Liver (tissue), 9 donors: ENCODE results near the gene SVEP1. TPM values are rescaled to one million over a fixed set of nuclear protein-coding genes. Genes with fewer than 3 reads are reported as not detected.

ENCODE experiments used
- DNase-seq: peaks from one replicate; pipeline ENCODE4 v3.0.0-alpha.2; 2017; ENCODE audit warnings: low spot score
- H3K27ac ChIP-seq, 2 donors: one replicate each; pipeline ENCODE4 v1.7.0; 2013; ENCODE audit warnings: inconsistent platforms in 2 of 2, low read length in 2 of 2, control low read depth in 1 of 2, low read depth in 1 of 2, mild to moderate bottlenecking in 1 of 2
- H3K27me3 ChIP-seq, 4 donors: one replicate each; pipeline versions ENCODE4 v1.6.1 to v1.7.0; 2013; ENCODE audit warnings: low read length in 3 of 4, inconsistent platforms in 1 of 4, mild to moderate bottlenecking in 1 of 4, moderate library complexity in 1 of 4; ENCODE audit not compliant: control insufficient read depth in 4 of 4, insufficient read depth in 4 of 4
- H3K36me3 ChIP-seq, 4 donors: one replicate each; pipeline versions ENCODE4 v1.6.1 to v1.7.0; 2013; ENCODE audit warnings: low read length in 3 of 4, mild to moderate bottlenecking in 3 of 4, low read depth in 1 of 4, moderate library complexity in 1 of 4; ENCODE audit not compliant: control insufficient read depth in 4 of 4, insufficient read depth in 3 of 4
- H3K4me1 ChIP-seq, 4 donors: one replicate each; pipeline versions ENCODE4 v1.6.1 to v1.7.0; 2013; ENCODE audit warnings: low read length in 3 of 4, mild to moderate bottlenecking in 3 of 4, moderate library complexity in 1 of 4; ENCODE audit not compliant: control insufficient read depth in 4 of 4, insufficient read depth in 4 of 4
- H3K4me3 ChIP-seq, 3 donors: one replicate each; pipeline versions ENCODE4 v1.6.1 to v1.7.0; 2013; ENCODE audit warnings: low read length in 3 of 3, control low read depth in 1 of 3, low read depth in 1 of 3, mild to moderate bottlenecking in 1 of 3
- H3K9ac ChIP-seq, 2 donors: one replicate each; pipeline ENCODE4 v1.7.0; 2013; ENCODE audit warnings: low read length in 2 of 2, mild to moderate bottlenecking in 2 of 2, moderate library complexity in 2 of 2, control low read depth in 1 of 2, low read depth in 1 of 2
- H3K9me3 ChIP-seq, 4 donors: one replicate each; pipeline versions ENCODE4 v1.6.1 to v1.7.0; 2013; ENCODE audit warnings: low read length in 3 of 4; ENCODE audit not compliant: control insufficient read depth in 4 of 4
- ATF3 ChIP-seq: IDR thresholded peaks from 2 replicates; pipeline ENCODE4 v1.6.1; 2016; ENCODE audit warnings: antibody characterized with exemption
- EGR1 ChIP-seq, 2 donors: IDR thresholded peaks; 2 replicates each; pipeline ENCODE4 v1.6.1; 2016 to 2018; ENCODE audit warnings: antibody characterized with exemption in 2 of 2, low read depth in 2 of 2
- FOXA1 ChIP-seq: IDR thresholded peaks from 2 replicates; pipeline ENCODE4 v1.6.1; 2016; ENCODE audit warnings: antibody characterized with exemption
- FOXA2 ChIP-seq: IDR thresholded peaks from 2 replicates; pipeline ENCODE4 v1.6.1; 2016; ENCODE audit warnings: antibody characterized with exemption
- GABPA ChIP-seq, 2 donors: IDR thresholded peaks in 1 of 2; conservative IDR thresholded peaks in 1 of 2; 2 replicates each; pipeline ENCODE4 v1.6.1; 2016; ENCODE audit warnings: antibody characterized with exemption in 2 of 2, mild to moderate bottlenecking in 1 of 2, moderate library complexity in 1 of 2
- HNF4A ChIP-seq, 2 donors: conservative IDR thresholded peaks; 2 replicates each; pipeline ENCODE4 v1.6.1; 2016; ENCODE audit warnings: antibody characterized with exemption in 2 of 2, mild to moderate bottlenecking in 2 of 2
- HNF4G ChIP-seq: IDR thresholded peaks from 2 replicates; pipeline ENCODE4 v1.6.1; 2016; ENCODE audit warnings: antibody characterized with exemption
- JUND ChIP-seq, 2 donors: IDR thresholded peaks; 2 replicates each; pipeline ENCODE4 v1.6.1; 2016; ENCODE audit warnings: antibody characterized with exemption in 2 of 2
- MAX ChIP-seq: IDR thresholded peaks from 2 replicates; pipeline ENCODE4 v1.6.1; 2016; ENCODE audit warnings: antibody characterized with exemption
- NR2F2 ChIP-seq: IDR thresholded peaks from 2 replicates; pipeline ENCODE4 v1.6.1; 2016; ENCODE audit warnings: antibody characterized with exemption
- RAD21 ChIP-seq, 2 donors: IDR thresholded peaks; 2 replicates each; pipeline ENCODE4 v1.6.1; 2016; ENCODE audit warnings: antibody characterized with exemption in 2 of 2, mild to moderate bottlenecking in 2 of 2
- RXRA ChIP-seq, 2 donors: IDR thresholded peaks; 2 replicates each; pipeline ENCODE4 v1.6.1; 2017 to 2018; ENCODE audit warnings: antibody characterized with exemption in 2 of 2, mild to moderate bottlenecking in 1 of 2
- SP1 ChIP-seq: IDR thresholded peaks from 2 replicates; pipeline ENCODE4 v1.6.1; 2018; ENCODE audit warnings: antibody characterized with exemption, mild to moderate bottlenecking
- TAF1 ChIP-seq: conservative IDR thresholded peaks from 2 replicates; pipeline ENCODE4 v1.6.1; 2016; ENCODE audit warnings: antibody characterized with exemption, mild to moderate bottlenecking
- YY1 ChIP-seq: IDR thresholded peaks from 2 replicates; pipeline ENCODE4 v1.6.1; 2016; ENCODE audit warnings: antibody characterized with exemption, mild to moderate bottlenecking
- WGBS: extraction: QIAGEN DNeasy Blood & Tissue Kit; methylation state at CpG from one replicate; pipeline ENCODE4 v1.1.7; 2013; 5-methylcytosine and 5-hydroxymethylcytosine counted together
- polyA plus RNA-seq, 2 donors: library from polyadenylated mRNA; stranded (reverse) in 1 of 2; unstranded in 1 of 2; fragments of 200-250 nt in 1 of 2; fragments of >200 nt in 1 of 2; fragmentation: Nextera tagmentation in 1 of 2; extraction: Ambion mirVana in 1 of 2; gene quantifications; one replicate each; pipeline versions ENCODE4 v1.2.1 to v1.2.3, GENCODE V29; 2013 to 2015
- total RNA-seq, 2 donors: library from RNA; depleted of rRNA; stranded (reverse); fragments of >200 nt; gene quantifications; one replicate each; pipeline ENCODE4 v1.2.3, GENCODE V29; 2014
- TF ChIP-seq, protein P1 (sequence below): IDR thresholded peaks from 2 replicates; pipeline ENCODE4 v1.6.1; 2016; ENCODE audit warnings: antibody characterized with exemption
- TF ChIP-seq, protein P2 (sequence below): IDR thresholded peaks from 2 replicates; pipeline ENCODE4 v1.6.1; 2016; ENCODE audit warnings: antibody characterized with exemption, mild to moderate bottlenecking
- TF ChIP-seq, protein P3 (sequence below): fragments of 150-350 bp; IDR thresholded peaks from 2 replicates; pipeline ENCODE4 v1.5.1; 2017; ENCODE audit warnings: improper control_type of control experiment, low read depth, low read length; ENCODE audit not compliant: missing input control
- donor health status: healthy.
- donor health status: healthy.
- donor health status: healthy.
- donor health status: healthy.
- donor health status: healthy.

Gene SVEP1
- total and polyA plus RNA-seq, 4 donors, result 0.58 to 7.5 (median 1.8) TPM

DNA sequence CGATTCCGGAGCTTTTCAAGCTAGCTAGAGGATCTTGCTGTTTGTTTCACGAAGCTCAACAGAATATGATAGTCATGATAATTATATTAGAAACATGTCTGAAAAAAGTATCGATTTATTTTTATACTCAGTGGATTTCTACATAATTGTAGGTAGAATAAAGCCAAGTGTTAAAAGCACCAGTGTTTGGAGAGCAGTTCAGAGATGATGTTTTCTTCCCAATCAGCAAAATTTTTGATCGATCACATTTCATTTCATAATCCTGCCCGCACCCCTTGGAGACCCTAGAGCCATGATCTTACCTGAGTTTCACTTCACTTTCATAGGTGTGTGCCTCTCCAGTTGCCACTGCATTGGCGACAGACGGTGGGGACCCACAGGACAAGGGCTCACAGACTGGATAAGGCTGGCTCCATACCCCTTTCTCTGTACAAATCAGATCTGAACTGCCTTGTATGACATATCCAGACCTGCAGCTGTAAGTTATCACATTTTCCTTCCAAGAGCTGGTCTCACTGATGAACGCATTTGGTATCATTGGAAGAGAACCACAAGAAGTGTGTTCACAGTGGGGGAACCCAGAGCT lies 173.6 kb downstream of the SVEP1 start:
- no peak for TF ChIP-seq SP1
- TF ChIP-seq TAF1, result no peak
- TF ChIP-seq, protein P1, sequence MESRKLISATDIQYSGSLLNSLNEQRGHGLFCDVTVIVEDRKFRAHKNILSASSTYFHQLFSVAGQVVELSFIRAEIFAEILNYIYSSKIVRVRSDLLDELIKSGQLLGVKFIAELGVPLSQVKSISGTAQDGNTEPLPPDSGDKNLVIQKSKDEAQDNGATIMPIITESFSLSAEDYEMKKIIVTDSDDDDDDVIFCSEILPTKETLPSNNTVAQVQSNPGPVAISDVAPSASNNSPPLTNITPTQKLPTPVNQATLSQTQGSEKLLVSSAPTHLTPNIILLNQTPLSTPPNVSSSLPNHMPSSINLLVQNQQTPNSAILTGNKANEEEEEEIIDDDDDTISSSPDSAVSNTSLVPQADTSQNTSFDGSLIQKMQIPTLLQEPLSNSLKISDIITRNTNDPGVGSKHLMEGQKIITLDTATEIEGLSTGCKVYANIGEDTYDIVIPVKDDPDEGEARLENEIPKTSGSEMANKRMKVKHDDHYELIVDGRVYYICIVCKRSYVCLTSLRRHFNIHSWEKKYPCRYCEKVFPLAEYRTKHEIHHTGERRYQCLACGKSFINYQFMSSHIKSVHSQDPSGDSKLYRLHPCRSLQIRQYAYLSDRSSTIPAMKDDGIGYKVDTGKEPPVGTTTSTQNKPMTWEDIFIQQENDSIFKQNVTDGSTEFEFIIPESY, result no peak
- TF ChIP-seq, protein P2, sequence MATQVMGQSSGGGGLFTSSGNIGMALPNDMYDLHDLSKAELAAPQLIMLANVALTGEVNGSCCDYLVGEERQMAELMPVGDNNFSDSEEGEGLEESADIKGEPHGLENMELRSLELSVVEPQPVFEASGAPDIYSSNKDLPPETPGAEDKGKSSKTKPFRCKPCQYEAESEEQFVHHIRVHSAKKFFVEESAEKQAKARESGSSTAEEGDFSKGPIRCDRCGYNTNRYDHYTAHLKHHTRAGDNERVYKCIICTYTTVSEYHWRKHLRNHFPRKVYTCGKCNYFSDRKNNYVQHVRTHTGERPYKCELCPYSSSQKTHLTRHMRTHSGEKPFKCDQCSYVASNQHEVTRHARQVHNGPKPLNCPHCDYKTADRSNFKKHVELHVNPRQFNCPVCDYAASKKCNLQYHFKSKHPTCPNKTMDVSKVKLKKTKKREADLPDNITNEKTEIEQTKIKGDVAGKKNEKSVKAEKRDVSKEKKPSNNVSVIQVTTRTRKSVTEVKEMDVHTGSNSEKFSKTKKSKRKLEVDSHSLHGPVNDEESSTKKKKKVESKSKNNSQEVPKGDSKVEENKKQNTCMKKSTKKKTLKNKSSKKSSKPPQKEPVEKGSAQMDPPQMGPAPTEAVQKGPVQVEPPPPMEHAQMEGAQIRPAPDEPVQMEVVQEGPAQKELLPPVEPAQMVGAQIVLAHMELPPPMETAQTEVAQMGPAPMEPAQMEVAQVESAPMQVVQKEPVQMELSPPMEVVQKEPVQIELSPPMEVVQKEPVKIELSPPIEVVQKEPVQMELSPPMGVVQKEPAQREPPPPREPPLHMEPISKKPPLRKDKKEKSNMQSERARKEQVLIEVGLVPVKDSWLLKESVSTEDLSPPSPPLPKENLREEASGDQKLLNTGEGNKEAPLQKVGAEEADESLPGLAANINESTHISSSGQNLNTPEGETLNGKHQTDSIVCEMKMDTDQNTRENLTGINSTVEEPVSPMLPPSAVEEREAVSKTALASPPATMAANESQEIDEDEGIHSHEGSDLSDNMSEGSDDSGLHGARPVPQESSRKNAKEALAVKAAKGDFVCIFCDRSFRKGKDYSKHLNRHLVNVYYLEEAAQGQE, result no peak
- TF ChIP-seq GABPA (IDR thresholded peaks at IDR 0.05 in 1 of 2, conservative IDR thresholded peaks at IDR 0.05 in 1 of 2), result no peak
- no peak for TF ChIP-seq NR2F2
- no peak for TF ChIP-seq HNF4A (conservative IDR thresholded peaks at IDR 0.05)
- TF ChIP-seq EGR1 (IDR thresholded peaks at IDR 0.05; ENCODE audit: low read depth in 2 of 2), result no peak
- no peak for TF ChIP-seq ATF3
- TF ChIP-seq, protein P3, sequence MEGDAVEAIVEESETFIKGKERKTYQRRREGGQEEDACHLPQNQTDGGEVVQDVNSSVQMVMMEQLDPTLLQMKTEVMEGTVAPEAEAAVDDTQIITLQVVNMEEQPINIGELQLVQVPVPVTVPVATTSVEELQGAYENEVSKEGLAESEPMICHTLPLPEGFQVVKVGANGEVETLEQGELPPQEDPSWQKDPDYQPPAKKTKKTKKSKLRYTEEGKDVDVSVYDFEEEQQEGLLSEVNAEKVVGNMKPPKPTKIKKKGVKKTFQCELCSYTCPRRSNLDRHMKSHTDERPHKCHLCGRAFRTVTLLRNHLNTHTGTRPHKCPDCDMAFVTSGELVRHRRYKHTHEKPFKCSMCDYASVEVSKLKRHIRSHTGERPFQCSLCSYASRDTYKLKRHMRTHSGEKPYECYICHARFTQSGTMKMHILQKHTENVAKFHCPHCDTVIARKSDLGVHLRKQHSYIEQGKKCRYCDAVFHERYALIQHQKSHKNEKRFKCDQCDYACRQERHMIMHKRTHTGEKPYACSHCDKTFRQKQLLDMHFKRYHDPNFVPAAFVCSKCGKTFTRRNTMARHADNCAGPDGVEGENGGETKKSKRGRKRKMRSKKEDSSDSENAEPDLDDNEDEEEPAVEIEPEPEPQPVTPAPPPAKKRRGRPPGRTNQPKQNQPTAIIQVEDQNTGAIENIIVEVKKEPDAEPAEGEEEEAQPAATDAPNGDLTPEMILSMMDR, result no peak
- TF ChIP-seq MAX, result no peak
- no peak for TF ChIP-seq FOXA1
- no peak for TF ChIP-seq HNF4G
- no peak for TF ChIP-seq RAD21 (IDR thresholded peaks at IDR 0.05)
- no peak for TF ChIP-seq YY1
- no peak for TF ChIP-seq JUND (IDR thresholded peaks at IDR 0.05)
- no peak for TF ChIP-seq FOXA2
- TF ChIP-seq RXRA (IDR thresholded peaks at IDR 0.05), result no peak
- no peaks in the 10 kb centered on the region for H3K9me3 ChIP-seq
- no peaks in the 10 kb centered on the region for H3K27me3 ChIP-seq
- H3K4me1 ChIP-seq, result peaks cover 0 to 20% (median 5%) of the 10 kb centered on the region in 4 donors
- H3K9ac ChIP-seq, result no peak overlapping the region
- H3K27ac ChIP-seq, result no peak overlapping the region
- WGBS, result 81% methylated on average over 9 of the region's 9 CpGs
- no peak overlapping the region for H3K4me3 ChIP-seq
- no peak for DNase-seq
- H3K36me3 ChIP-seq, result peaks cover 0 to 2% (median 0%) of the 10 kb centered on the region in 4 donors
